Measurements from ENCODE around the gene LIMCH1.

Gene LIMCH1

GRCh38 chr4:41613386-41613785 is 75.4 kb downstream of the LIMCH1 start:
- Histone ChIP-seq H2AFZ (ENCODE audit: low read depth, low read length) (no peak overlapping the region), H3K79me2 (ENCODE audit: low read length) (no peaks in the 10 kb centered on the region), H3K4me3 (ENCODE audit: low read length) (no peak overlapping the region), H3K4me1 (ENCODE audit: low read length) (no peaks in the 10 kb centered on the region), H4K20me1 (ENCODE audit: insufficient read depth, low read length) (no peaks in the 10 kb centered on the region), H3K27me3 (ENCODE audit: low read depth, low read length) (peaks cover 30% of the 10 kb centered on the region; the same call in 1 of the 2 replicates), H3K27ac (ENCODE audit: low read length) (no peak overlapping the region), H3K9ac (ENCODE audit: low read length) (no peak overlapping the region), H3K9me3 (ENCODE audit: insufficient read depth, low read length) (no peaks in the 10 kb centered on the region), H3K36me3 (replicated peaks; ENCODE audit: low read depth, low read length) (no peaks in the 10 kb centered on the region), H3K4me2 (ENCODE audit: low read length) (no peak overlapping the region)
- TF ChIP-seq EZH2phosphoT487 (IDR thresholded peaks at IDR 0.05; ENCODE audit: low read depth) (no peak), CTCF (IDR thresholded peaks at IDR 0.05; ENCODE audit: low read depth, low read length) (no peak)

DNA sequence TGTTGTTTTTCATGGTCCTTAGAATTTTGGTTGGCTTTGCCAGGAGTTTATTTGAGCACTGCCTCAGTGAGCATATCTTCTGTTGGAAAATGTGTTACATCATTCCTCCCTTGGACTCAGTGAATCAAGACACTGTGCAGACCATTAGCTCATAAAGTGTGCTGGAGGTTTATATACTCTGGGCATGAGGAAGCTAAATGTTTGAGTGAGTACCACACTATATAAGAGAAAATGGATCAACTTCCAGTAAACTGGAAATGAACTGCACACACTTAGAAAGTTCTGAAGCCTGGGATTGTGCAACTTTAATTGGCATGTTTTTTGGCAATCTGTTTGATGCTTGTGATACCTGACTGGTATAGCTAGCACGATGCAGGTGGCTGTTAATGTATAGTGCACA is 75.9 kb downstream of the LIMCH1 start:
- H3K9ac ChIP-seq (ENCODE audit: low read length): no peak overlapping the region
- H2AFZ ChIP-seq (ENCODE audit: low read depth, low read length): no peak overlapping the region
- H3K36me3 ChIP-seq (replicated peaks; ENCODE audit: low read depth, low read length): no peaks in the 10 kb centered on the region
- no peaks in the 10 kb centered on the region for H3K4me1 ChIP-seq (ENCODE audit: low read length)
- no peak overlapping the region for H3K4me2 ChIP-seq (ENCODE audit: low read length)
- H4K20me1 ChIP-seq (ENCODE audit: insufficient read depth, low read length): no peaks in the 10 kb centered on the region
- TF ChIP-seq EZH2phosphoT487 (IDR thresholded peaks at IDR 0.05; ENCODE audit: low read depth): no peak
- no peak overlapping the region for H3K4me3 ChIP-seq (ENCODE audit: low read length)
- H3K27me3 ChIP-seq (ENCODE audit: low read depth, low read length): peaks cover 31% of the 10 kb centered on the region; the same call in 1 of the 2 replicates
- no peaks in the 10 kb centered on the region for H3K9me3 ChIP-seq (ENCODE audit: insufficient read depth, low read length)
- no peaks in the 10 kb centered on the region for H3K79me2 ChIP-seq (ENCODE audit: low read length)
- no peak overlapping the region for H3K27ac ChIP-seq (ENCODE audit: low read length)

DNA sequence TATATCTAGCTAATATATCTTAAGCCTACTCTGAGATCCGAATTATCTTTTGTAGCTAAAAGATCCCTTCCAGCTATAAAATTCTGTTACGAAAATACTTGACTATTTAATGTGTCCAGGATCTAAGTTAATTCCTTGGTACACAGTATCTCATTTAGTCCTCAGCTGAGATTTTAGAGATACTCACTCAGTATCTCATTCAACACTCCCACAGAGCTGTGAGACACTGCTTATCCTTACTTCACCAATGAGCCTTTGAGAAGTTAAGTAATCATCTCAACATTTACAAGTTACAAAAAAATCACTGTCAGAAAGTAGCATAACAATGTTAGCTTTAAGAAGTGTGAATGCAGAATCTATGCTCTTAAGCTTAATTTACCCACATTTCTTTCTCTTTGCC is 76.6 kb downstream of the LIMCH1 start:
- Histone ChIP-seq H3K9me3 (ENCODE audit: insufficient read depth, low read length) (no peaks in the 10 kb centered on the region), H3K27ac (ENCODE audit: low read length) (no peak overlapping the region), H3K4me2 (ENCODE audit: low read length) (no peak overlapping the region), H3K79me2 (ENCODE audit: low read length) (no peaks in the 10 kb centered on the region), H3K27me3 (ENCODE audit: low read depth, low read length) (peaks cover 35% of the 10 kb centered on the region; the same call in 1 of the 2 replicates), H2AFZ (ENCODE audit: low read depth, low read length) (no peak overlapping the region), H3K4me1 (ENCODE audit: low read length) (no peaks in the 10 kb centered on the region), H4K20me1 (ENCODE audit: insufficient read depth, low read length) (no peaks in the 10 kb centered on the region), H3K9ac (ENCODE audit: low read length) (no peak overlapping the region), H3K36me3 (replicated peaks; ENCODE audit: low read depth, low read length) (no peaks in the 10 kb centered on the region), H3K4me3 (ENCODE audit: low read length) (no peak overlapping the region)
- TF ChIP-seq EZH2phosphoT487 (IDR thresholded peaks at IDR 0.05; ENCODE audit: low read depth) (no peak), CTCF (IDR thresholded peaks at IDR 0.05; ENCODE audit: low read depth, low read length) (no peak)

DNA sequence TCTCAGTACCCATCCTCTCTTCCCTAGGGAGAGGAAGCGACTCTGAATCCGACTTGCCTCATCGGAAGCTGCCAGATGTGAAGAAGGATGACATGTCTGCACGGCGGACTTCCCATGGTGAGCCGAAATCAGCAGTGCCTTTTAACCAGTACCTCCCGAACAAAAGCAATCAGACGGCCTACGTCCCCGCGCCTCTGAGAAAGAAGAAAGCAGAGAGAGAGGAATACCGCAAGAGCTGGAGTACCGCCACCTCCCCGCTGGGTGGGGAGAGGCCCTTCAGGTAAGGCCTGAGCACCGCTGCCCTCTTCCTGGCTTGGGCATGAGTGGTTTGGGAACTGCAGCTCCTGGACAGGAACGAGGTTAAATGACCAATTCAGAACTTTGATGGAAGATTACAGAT is 81.2 kb downstream of the LIMCH1 start:
- Histone ChIP-seq H3K9ac (ENCODE audit: low read length) (no peak overlapping the region), H3K27me3 (ENCODE audit: low read depth, low read length) (peaks cover 32% of the 10 kb centered on the region), H3K9me3 (ENCODE audit: insufficient read depth, low read length) (no peaks in the 10 kb centered on the region), H3K4me1 (ENCODE audit: low read length) (no peaks in the 10 kb centered on the region), H3K27ac (ENCODE audit: low read length) (no peak overlapping the region), H3K4me3 (ENCODE audit: low read length) (no peak overlapping the region), H3K4me2 (ENCODE audit: low read length) (no peak overlapping the region), H3K79me2 (ENCODE audit: low read length) (no peaks in the 10 kb centered on the region), H3K36me3 (replicated peaks; ENCODE audit: low read depth, low read length) (no peaks in the 10 kb centered on the region), H2AFZ (ENCODE audit: low read depth, low read length) (no peak overlapping the region), H4K20me1 (ENCODE audit: insufficient read depth, low read length) (no peaks in the 10 kb centered on the region)
- TF ChIP-seq CTCF (IDR thresholded peaks at IDR 0.05; ENCODE audit: low read depth, low read length): no peak
